ENCODE measurements around the gene DZANK1. TPM values are rescaled to one million over a fixed set of nuclear protein-coding genes. Genes with fewer than 3 reads are reported as not detected.
"Not testable (repeated sequence)": the region's sequence is repeated elsewhere in the genome, so short reads cannot be mapped to it uniquely, and the experiment has no call there.

DZANK1 gene
- total RNA-seq, 2 donors from 2014 or later, result 1.3 to 2.4 TPM

DNA sequence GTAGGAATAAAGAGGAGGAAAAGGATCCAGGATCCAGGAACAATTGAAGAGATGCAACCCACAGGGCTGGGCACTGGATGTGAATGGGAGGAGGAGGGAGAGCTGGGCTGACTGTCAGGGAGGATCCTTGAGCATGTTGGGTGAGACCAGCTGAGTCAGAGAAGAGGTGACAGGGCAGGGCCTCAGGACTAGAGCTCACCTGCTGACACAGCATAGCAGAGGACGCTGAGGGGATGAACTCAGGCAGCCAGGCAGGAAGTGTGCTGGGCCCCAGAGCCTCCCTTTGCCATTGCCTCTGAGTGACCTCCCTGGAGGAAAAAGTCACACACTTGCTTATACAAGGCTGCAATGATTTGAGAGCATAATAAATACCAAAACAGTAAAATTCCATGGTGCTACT lies 106.2 kb downstream of the DZANK1 start:
- no peak for ATAC-seq

DNA sequence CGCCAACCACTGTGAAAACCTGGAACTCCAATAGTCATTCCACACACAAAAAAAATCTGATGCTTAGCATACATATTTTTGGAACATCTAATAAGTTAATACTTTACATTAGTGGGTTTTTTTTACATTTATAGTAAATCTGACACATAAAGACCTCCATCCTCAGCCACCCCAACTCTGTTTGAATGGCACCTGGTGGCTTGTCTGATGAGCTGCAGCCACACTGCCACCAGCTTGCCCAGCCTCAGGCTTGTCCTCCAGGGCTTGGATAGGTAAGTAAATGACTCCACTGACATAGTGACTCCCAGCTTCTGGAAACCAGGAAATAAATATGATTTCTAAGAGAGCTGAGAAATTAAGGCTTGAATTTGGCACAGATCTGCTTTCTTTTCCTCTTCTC lies 107.0 kb downstream of the DZANK1 start:
- DNase-seq (ENCODE audit: low spot score in 2 of 2) (no peak), ATAC-seq (no peak)
- no peak overlapping the region for H3K27ac Mint-ChIP-seq
- no peaks in the 10 kb centered on the region for H3K36me3 Mint-ChIP-seq
- peaks cover 0 to 3% of the 10 kb centered on the region in 2 donors for H3K9me3 Mint-ChIP-seq

More for the DNA sequence above, 106.2 kb downstream of the DZANK1 start:
- DNase-seq (ENCODE audit: low spot score in 2 of 2), result no peak
- H3K27ac Mint-ChIP-seq, result peak overlapping the region; percentile 18 to 69
- H3K9me3 Mint-ChIP-seq, result no peaks in the 10 kb centered on the region
- no peaks in the 10 kb centered on the region for H3K36me3 Mint-ChIP-seq

DNA sequence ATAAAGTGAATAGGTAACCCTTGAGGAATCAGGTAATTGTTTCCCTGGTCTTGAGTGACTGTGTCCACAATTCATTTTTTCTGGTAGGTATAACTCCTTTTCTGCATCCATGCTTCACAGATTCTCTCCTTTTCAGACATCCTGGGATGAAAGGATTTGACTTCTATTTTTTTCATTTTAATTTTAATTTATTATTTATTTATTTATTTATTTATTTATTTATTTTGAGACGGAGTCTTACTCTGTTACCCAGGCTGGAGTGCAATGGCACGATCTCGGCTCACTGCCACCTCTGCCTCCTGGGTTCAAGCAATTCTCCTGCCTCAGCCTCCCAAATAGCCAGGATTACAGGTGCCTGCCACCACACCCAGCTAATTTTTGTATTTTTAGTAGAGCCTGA lies 117.1 kb downstream of the DZANK1 start:
- H3K9me3 Mint-ChIP-seq; DNase-seq (ENCODE audit: low spot score in 2 of 2); H3K27ac Mint-ChIP-seq; H3K36me3 Mint-ChIP-seq; ATAC-seq: not testable (repeated sequence)

Other genes with a start within 250 kb of the DZANK1 start
- gene ZNF133, start 178.5 kb downstream of the DZANK1 start, total RNA-seq, result 1 to 10 TPM; 4.7 to 9.9 TPM
- gene POLR3F, start 360 bp upstream of the DZANK1 start, total RNA-seq, result 1 to 10 TPM; 2.9 to 9.0 TPM
- 10 to 100 TPM in 1 of 2 donors, 1 to 10 TPM in 1; 7.7 to 23.8 TPM for gene RBBP9, start 30.2 kb upstream of the DZANK1 start, total RNA-seq
- 10 to 100 TPM; 92.2 to 97.0 TPM for gene SEC23B, start 40.9 kb upstream of the DZANK1 start, total RNA-seq
- 10 to 100 TPM; 70.3 to 85.5 TPM for gene SMIM26, start 100.4 kb upstream of the DZANK1 start, total RNA-seq
- 10 to 100 TPM; 25.3 to 54.3 TPM for gene DTD1, start 121.0 kb upstream of the DZANK1 start, total RNA-seq